Aorta (tissue), 5 donors: Measurements from ENCODE around the gene EIF2S2. TPM values are rescaled to one million over a fixed set of nuclear protein-coding genes. Genes with fewer than 3 reads are reported as not detected.
"Not testable (repeated sequence)": the region's sequence is repeated elsewhere in the genome, so short reads cannot be mapped to it uniquely, and the experiment has no call there.

Source experiments
- ATAC-seq: fragments of 200-7000 bp; cut with Tn5 transposase; one replicate; pipeline ENCODE4 v1.9.1; 2022; ENCODE audit warnings: moderate library complexity; ENCODE audit not compliant: low FRiP score
- DNase-seq, 2 donors: peaks; one replicate each; pipeline ENCODE4 v3.0.0-alpha.2; 2020
- H3K27ac ChIP-seq, 2 donors: one replicate each; pipeline ENCODE4 v1.5.1; 2013; ENCODE audit warnings: low read length in 2 of 2, mild to moderate bottlenecking in 2 of 2, moderate library complexity in 2 of 2, control low read depth in 1 of 2, inconsistent platforms in 1 of 2, low read depth in 1 of 2
- H3K27me3 ChIP-seq, 2 donors: one replicate each; pipeline ENCODE4 v1.6.1; 2013; ENCODE audit warnings: control low read depth in 1 of 2, low read length in 1 of 2, mild to moderate bottlenecking in 1 of 2, moderate library complexity in 1 of 2; ENCODE audit not compliant: insufficient read depth in 2 of 2, control insufficient read depth in 1 of 2
- H3K36me3 ChIP-seq, 2 donors: one replicate each; pipeline ENCODE4 v1.6.1; 2013; ENCODE audit warnings: control low read depth in 1 of 2, low read length in 1 of 2, mild to moderate bottlenecking in 1 of 2; ENCODE audit not compliant: insufficient read depth in 2 of 2, control insufficient read depth in 1 of 2
- H3K4me1 ChIP-seq, 2 donors: one replicate each; pipeline ENCODE4 v1.6.1; 2013; ENCODE audit warnings: low read length in 2 of 2, control low read depth in 1 of 2, mild to moderate bottlenecking in 1 of 2, moderate library complexity in 1 of 2; ENCODE audit not compliant: insufficient read depth in 2 of 2, control insufficient read depth in 1 of 2
- H3K4me3 ChIP-seq, 2 donors: one replicate each; pipeline ENCODE4 v1.5.1; 2013; ENCODE audit warnings: low read length in 2 of 2, control low read depth in 1 of 2, mild to moderate bottlenecking in 1 of 2
- H3K9me3 ChIP-seq: one replicate; pipeline ENCODE4 v1.6.1; 2013; ENCODE audit warnings: mild to moderate bottlenecking, low read length; ENCODE audit not compliant: control insufficient read depth
- WGBS, 2 donors: extraction: QIAGEN DNeasy Blood & Tissue Kit; methylation state at CpG; one replicate each; pipeline ENCODE4 v1.1.7; 2013; 5-methylcytosine and 5-hydroxymethylcytosine counted together
- intact Hi-C, 2 donors: fragments of 100-400 bp; cut with DNase I; formaldehyde crosslinking; loops; one replicate each; pipeline versions ENCODE4 v1.14.2 to v1.15.0; 2022
- polyA plus RNA-seq, 2 donors: library from polyadenylated mRNA; stranded (reverse); fragments of 200-250 nt; gene quantifications; one replicate each; pipeline ENCODE4 v1.2.3, GENCODE V29; 2013
- total RNA-seq, 2 donors: library from RNA; stranded (reverse); fragmentation: NEBNext Ultra II Directional; extraction: Animal tissue kit (Norgen Biotek cat#: 25700); gene quantifications; one replicate each; pipeline ENCODE4 v1.2.1, GENCODE V29; 2021
- donor health status: healthy with polysubstance abuse.
- donor health status: Bipolar disorder and iron deficiency.
- donor health status: DM: no; HTN: no; CAD: no.
- donor health status: DM: no; HTN: no; CAD: no.
- donor health status: DM: yes; HTN: yes; CAD: no.

Gene EIF2S2
- total and polyA plus RNA-seq, 4 donors = 37.1 to 54.0 (median 48.1) TPM

- Histone ChIP-seq H3K27ac (no peak overlapping the region), H3K4me3 (no peak overlapping the region), H3K27me3 (no peaks in the 10 kb centered on the region), H3K4me1 (no peaks in the 10 kb centered on the region), H3K36me3 (no peaks in the 10 kb centered on the region), H3K9me3 (no peaks in the 10 kb centered on the region)
- ATAC-seq (no peak), DNase-seq (no peak)
- 77 to 81% methylated on average over 1 of the region's 1 CpG for WGBS, 2 donors
- intact Hi-C loops = no loop called here
Observed at GRCh38 chr20:34142121-34142520, 30.1 kb upstream of the EIF2S2 start.

GRCh38 chr20:34141293-34141692, 29.2 kb upstream of the EIF2S2 start:
- H3K4me1 ChIP-seq = no peaks in the 10 kb centered on the region
- H3K4me3 ChIP-seq = no peak overlapping the region
- WGBS, 2 donors = 77 to 78% methylated on average over 2 of the region's 2 CpGs
- DNase-seq (no peak), ATAC-seq (no peak)
- no peaks in the 10 kb centered on the region for H3K27me3 ChIP-seq
- intact Hi-C loops = no loop called here
- no peaks in the 10 kb centered on the region for H3K36me3 ChIP-seq
- H3K27ac ChIP-seq = no peak overlapping the region
- H3K9me3 ChIP-seq = no peaks in the 10 kb centered on the region

- H3K27ac ChIP-seq, H3K4me1 ChIP-seq, ATAC-seq, H3K36me3 ChIP-seq, DNase-seq, H3K4me3 ChIP-seq, intact Hi-C loops, H3K9me3 ChIP-seq, H3K27me3 ChIP-seq: not testable (repeated sequence)
- WGBS, 2 donors = 94% methylated on average over 11 of the region's 11 CpGs
Observed at GRCh38 chr20:34135525-34136275, 23.7 kb upstream of the EIF2S2 start.

- H3K4me3 ChIP-seq, ATAC-seq, DNase-seq, H3K27ac ChIP-seq, H3K9me3 ChIP-seq, H3K4me1 ChIP-seq, H3K36me3 ChIP-seq, intact Hi-C loops, H3K27me3 ChIP-seq: not testable (repeated sequence)
- 85 to 95% methylated on average over 4 of the region's 4 CpGs for WGBS, 2 donors
Observed at GRCh38 chr20:34133365-34133860, 21.4 kb upstream of the EIF2S2 start.

GRCh38 chr20:34132943-34133342, 20.9 kb upstream of the EIF2S2 start:
- ATAC-seq, H3K4me1 ChIP-seq, DNase-seq, H3K36me3 ChIP-seq, intact Hi-C loops, H3K9me3 ChIP-seq, H3K4me3 ChIP-seq, H3K27me3 ChIP-seq, H3K27ac ChIP-seq: not testable (repeated sequence)
- 93 to 96% methylated on average over 15 to 21 of the region's 21 CpGs for WGBS, 2 donors

GRCh38 chr20:34132491-34132890, 20.4 kb upstream of the EIF2S2 start:
- WGBS, 2 donors = 93 to 96% methylated on average over 11 to 26 of the region's 26 CpGs
- H3K4me3 ChIP-seq, H3K27ac ChIP-seq, H3K36me3 ChIP-seq, H3K27me3 ChIP-seq, ATAC-seq, H3K9me3 ChIP-seq, H3K4me1 ChIP-seq, DNase-seq, intact Hi-C loops: not testable (repeated sequence)

GRCh38 chr20:34131491-34131890, 19.4 kb upstream of the EIF2S2 start:
- no peak overlapping the region for H3K27ac ChIP-seq
- H3K27me3 ChIP-seq = no peaks in the 10 kb centered on the region
- WGBS, 2 donors = 16 to 21% methylated on average over 4 of the region's 4 CpGs
- DNase-seq = no peak
- no peaks in the 10 kb centered on the region for H3K36me3 ChIP-seq
- intact Hi-C loops = no loop called here
- no peaks in the 10 kb centered on the region for H3K4me1 ChIP-seq
- no peak for ATAC-seq
- no peak overlapping the region for H3K4me3 ChIP-seq
- H3K9me3 ChIP-seq = no peaks in the 10 kb centered on the region

GRCh38 chr20:34129518-34130162, 17.6 kb upstream of the EIF2S2 start:
- no peak overlapping the region for H3K4me3 ChIP-seq
- 1% methylated on average over 10 of the region's 10 CpGs for WGBS, 2 donors

GRCh38 chr20:34127792-34128191, 15.7 kb upstream of the EIF2S2 start:
- Histone ChIP-seq H3K36me3 (no peaks in the 10 kb centered on the region), H3K4me3 (no peak overlapping the region), H3K27me3 (no peaks in the 10 kb centered on the region), H3K27ac (no peak overlapping the region), H3K4me1 (no peaks in the 10 kb centered on the region), H3K9me3 (no peaks in the 10 kb centered on the region)
- ATAC-seq = no peak
- WGBS, 2 donors = 86 to 89% methylated on average over 10 of the region's 10 CpGs
- intact Hi-C loops = loop anchor here (2.0 to 10.0 kb wide), 4 partner anchors 193 to 265 kb away; no protein-coding TSS in a partner anchor
- no peak for DNase-seq

More at GRCh38 chr20:34129518-34130162, 17.6 kb upstream of the EIF2S2 start:
- peak; percentile 91 for ATAC-seq
- peak; percentile 61 to 81 for DNase-seq
- Histone ChIP-seq H3K27ac (no peak overlapping the region), H3K36me3 (no peaks in the 10 kb centered on the region), H3K9me3 (no peaks in the 10 kb centered on the region), H3K27me3 (no peaks in the 10 kb centered on the region), H3K4me1 (no peaks in the 10 kb centered on the region)
- intact Hi-C loops = loop anchor here (2.0 to 10.0 kb wide), 4 partner anchors 195 to 267 kb away; no protein-coding TSS in a partner anchor
